GM10266 (cell line): ENCODE results near the gene FCHO1.
A peak's percentile ranks its signal among the peaks of the same experiment; 100 is the strongest.

Experiments used
- DNase-seq: peaks from one replicate; pipeline ENCODE4 v3.0.0; 2012; ENCODE audit errors: extremely low spot score
- CTCF ChIP-seq: IDR thresholded peaks from 2 replicates; pipeline ENCODE4 v1.5.1; 2012; ENCODE audit warnings: mild to moderate bottlenecking, low read depth; ENCODE audit not compliant: control insufficient read depth, insufficient read depth; ENCODE audit errors: missing control alignments

The FCHO1 gene

GRCh38 chr19:17735410-17735809 is 15.9 kb upstream of the FCHO1 start:
- TF ChIP-seq CTCF: no peak

GRCh38 chr19:17737690-17738153 is 13.6 kb upstream of the FCHO1 start:
- no peak for DNase-seq
- no peak for TF ChIP-seq CTCF

More at GRCh38 chr19:17735410-17735809, 15.9 kb upstream of the FCHO1 start:
- no peak for DNase-seq

- peak; percentile 74 for DNase-seq
- TF ChIP-seq CTCF: no peak
Observed at GRCh38 chr19:17739121-17739875, 12.0 kb upstream of the FCHO1 start.

- DNase-seq: no peak
- no peak for TF ChIP-seq CTCF
Observed at GRCh38 chr19:17741456-17741855, 9.8 kb upstream of the FCHO1 start.

GRCh38 chr19:17743874-17744580 is 7.2 kb upstream of the FCHO1 start:
- DNase-seq: no peak
- no peak for TF ChIP-seq CTCF

GRCh38 chr19:17747205-17748098 is 3.8 kb upstream of the FCHO1 start:
- TF ChIP-seq CTCF: no peak

More at GRCh38 chr19:17747205-17748098, 3.8 kb upstream of the FCHO1 start:
- DNase-seq: peak; percentile 98
